ENCODE results near the gene SPEG.

- TF ChIP-seq CTCF (IDR thresholded peaks at IDR 0.05; ENCODE audit: low read depth, low read length, poor library complexity, severe bottlenecking) (no peak), EZH2phosphoT487 (IDR thresholded peaks at IDR 0.05; ENCODE audit: borderline replicate concordance, low read length) (no peak)
These were observed 3.7 kb upstream of the SPEG start for GRCh38 chr2:219430633-219431615.

Measured in DOHH2 (cell line).